Naive thymus-derived CD8-positive, alpha-beta T cell (primary cell): ENCODE data around the gene PDE4B. TPM values are rescaled to one million over a fixed set of nuclear protein-coding genes. Genes with fewer than 3 reads are reported as not detected.
A peak's percentile ranks its signal among the peaks of the same experiment; 100 is the strongest.

ENCODE experiments used
- ATAC-seq, 2 donors: fragments of 150-1000 bp; cut with Tn5 transposase in 1 of 2; sonication (Bioruptor Pico), chemical (Tn5 transposase) in 1 of 2; 1 replicate in 1 of 2; 2 replicates in 1 of 2; pipeline ENCODE4 v1.10.0; 2021; ENCODE audit warnings: mild to moderate bottlenecking in 2 of 2, moderate library complexity in 2 of 2
- POLR2A ChIA-PET: fragments of 350-600 bp; sonication (Branson Sonifier 250); formaldehyde crosslinking; loops from one replicate; lab custom pipeline; 2021; ENCODE audit warnings: antibody characterized with exemption; lab: Charles Lee
- DNase-seq, 10 donors: peaks; one replicate each; pipeline versions ENCODE4 v3.0.0 to v3.0.0-alpha.2; 2020 to 2022
- H3K27ac Mint-ChIP-seq, 10 donors: one replicate each; pipeline ENCODE4 v1.8.0; 2020 to 2022; ENCODE audit warnings: mild to moderate bottlenecking in 10 of 10, mixed read lengths in 10 of 10, moderate library complexity in 4 of 10, inconsistent platforms in 1 of 10
- H3K27me3 Mint-ChIP-seq, 5 donors: one replicate each; pipeline ENCODE4 v1.8.0; 2021 to 2022; ENCODE audit warnings: mixed read lengths in 5 of 5
- H3K36me3 Mint-ChIP-seq, 3 donors: one replicate each; pipeline ENCODE4 v1.8.0; 2020 to 2022; ENCODE audit warnings: mixed read lengths in 3 of 3, mild to moderate bottlenecking in 2 of 3, inconsistent platforms in 1 of 3
- H3K4me1 Mint-ChIP-seq, 4 donors: one replicate each; pipeline ENCODE4 v1.8.0; 2021 to 2022; ENCODE audit warnings: mixed read lengths in 4 of 4
- H3K4me3 Mint-ChIP-seq, 10 donors: one replicate each; pipeline ENCODE4 v1.8.0; 2020 to 2022; ENCODE audit warnings: mild to moderate bottlenecking in 10 of 10, mixed read lengths in 10 of 10, moderate library complexity in 6 of 10, inconsistent platforms in 1 of 10
- H3K9me3 Mint-ChIP-seq, 9 donors: one replicate each; pipeline ENCODE4 v1.8.0; 2020 to 2022; ENCODE audit warnings: mixed read lengths in 9 of 9, mild to moderate bottlenecking in 3 of 9, inconsistent platforms in 1 of 9, moderate library complexity in 1 of 9
- polyA plus RNA-seq, 3 donors: library from polyadenylated mRNA; unstranded; fragments of 300-500 nt; fragmentation: Illumina TruSeq; gene quantifications; one replicate each; pipeline ENCODE4 v1.2.3, GENCODE V29; 2021
- total RNA-seq, 8 experiments: library from RNA in 2 of 8; stranded (reverse) in 2 of 8; gene quantifications; one replicate each; pipeline ENCODE4 v1.2.3 and lab custom pipeline; 2021 to 2026

PDE4B gene
- total and polyA plus RNA-seq, 5 experiments from 2014 or later = 27.4 to 35.2 (median 31.9) TPM

- H3K4me3 Mint-ChIP-seq = peak overlapping the region in 8 of 10 donors; percentile 2 to 66 (median 26)
- H3K27me3 Mint-ChIP-seq = no peaks in the 10 kb centered on the region
- POLR2A ChIA-PET = interaction anchor here (0.6 to 1.8 kb wide), 4 partner anchors 18 to 36 kb away, joined by 3 to 6 read pairs (median 4); no protein-coding TSS in a partner anchor
- H3K9me3 Mint-ChIP-seq = no peaks in the 10 kb centered on the region
- H3K4me1 Mint-ChIP-seq = peaks cover 7 to 39% (median 32%) of the 10 kb centered on the region in 4 donors
- ATAC-seq (peak; percentile 57 to 82), DNase-seq (peak in 3 of 10 donors; percentile 23 to 41 (median 31))
- H3K27ac Mint-ChIP-seq = peak overlapping the region in 9 of 10 donors; percentile 20 to 96 (median 77)
- H3K36me3 Mint-ChIP-seq = no peaks in the 10 kb centered on the region
Observed at GRCh38 chr1:66302815-66303214, 510.1 kb downstream of the PDE4B start.

- H3K9me3 Mint-ChIP-seq = no peaks in the 10 kb centered on the region
- ATAC-seq (no peak), DNase-seq (no peak)
- peak overlapping the region in 2 of 10 donors; percentile 4 to 13 for H3K27ac Mint-ChIP-seq
- peaks cover 7 to 35% (median 29%) of the 10 kb centered on the region in 4 donors for H3K4me1 Mint-ChIP-seq
- no peaks in the 10 kb centered on the region for H3K36me3 Mint-ChIP-seq
- POLR2A ChIA-PET = interaction anchor here (0.7 kb wide), 1 partner anchor 26 kb away, joined by 3 read pairs; no protein-coding TSS in a partner anchor
- H3K27me3 Mint-ChIP-seq = no peaks in the 10 kb centered on the region
- no peak overlapping the region for H3K4me3 Mint-ChIP-seq
Observed at GRCh38 chr1:66303646-66304045, 511.0 kb downstream of the PDE4B start.

GRCh38 chr1:66304128-66304527 lies 511.4 kb downstream of the PDE4B start:
- H3K4me3 Mint-ChIP-seq = no peak overlapping the region
- no peaks in the 10 kb centered on the region for H3K27me3 Mint-ChIP-seq
- H3K4me1 Mint-ChIP-seq = peaks cover 7 to 33% (median 29%) of the 10 kb centered on the region in 4 donors
- DNase-seq (no peak), ATAC-seq (no peak)
- H3K36me3 Mint-ChIP-seq = no peaks in the 10 kb centered on the region
- no peak overlapping the region for H3K27ac Mint-ChIP-seq
- no peaks in the 10 kb centered on the region for H3K9me3 Mint-ChIP-seq
- POLR2A ChIA-PET = no interaction called here

- Mint-ChIP-seq H3K27ac (no peak overlapping the region), H3K27me3 (no peaks in the 10 kb centered on the region), H3K4me3 (no peak overlapping the region), H3K9me3 (no peaks in the 10 kb centered on the region), H3K36me3 (no peaks in the 10 kb centered on the region), H3K4me1 (peaks cover 5 to 25% (median 21%) of the 10 kb centered on the region in 4 donors)
- POLR2A ChIA-PET = no interaction called here
- DNase-seq (no peak), ATAC-seq (no peak)
Observed at GRCh38 chr1:66305927-66306326, 513.2 kb downstream of the PDE4B start.

- peak overlapping the region in 1 of 10 donors; percentile 11 for H3K27ac Mint-ChIP-seq
- no peak overlapping the region for H3K4me3 Mint-ChIP-seq
- ATAC-seq (no peak), DNase-seq (no peak)
- H3K9me3 Mint-ChIP-seq = no peaks in the 10 kb centered on the region
- H3K4me1 Mint-ChIP-seq = peaks cover 0 to 2% (median 0%) of the 10 kb centered on the region in 4 donors
- POLR2A ChIA-PET = no interaction called here
- H3K27me3 Mint-ChIP-seq = no peaks in the 10 kb centered on the region
- H3K36me3 Mint-ChIP-seq = no peaks in the 10 kb centered on the region
Observed at GRCh38 chr1:66309006-66309741, 516.5 kb downstream of the PDE4B start.

GRCh38 chr1:66311092-66311491 lies 518.4 kb downstream of the PDE4B start:
- H3K9me3 Mint-ChIP-seq = peaks cover 0 to 3% (median 0%) of the 10 kb centered on the region in 9 donors
- H3K4me1 Mint-ChIP-seq = no peaks in the 10 kb centered on the region
- H3K36me3 Mint-ChIP-seq = no peaks in the 10 kb centered on the region
- no peak for DNase-seq
- no peak for ATAC-seq
- POLR2A ChIA-PET = no interaction called here
- H3K27me3 Mint-ChIP-seq = no peaks in the 10 kb centered on the region
- H3K27ac Mint-ChIP-seq = no peak overlapping the region
- H3K4me3 Mint-ChIP-seq = no peak overlapping the region

- Mint-ChIP-seq H3K27ac (no peak overlapping the region), H3K4me3 (no peak overlapping the region), H3K27me3 (no peaks in the 10 kb centered on the region), H3K9me3 (peaks cover 0 to 3% (median 0%) of the 10 kb centered on the region in 9 donors), H3K36me3 (no peaks in the 10 kb centered on the region), H3K4me1 (peaks cover 3 to 5% (median 4%) of the 10 kb centered on the region in 4 donors)
- no peak for DNase-seq
- no peak for ATAC-seq
- POLR2A ChIA-PET = interaction anchor here (0.9 kb wide), 1 partner anchor 14 kb away, joined by 3 read pairs; no protein-coding TSS in a partner anchor
Observed at GRCh38 chr1:66311628-66312027, 518.9 kb downstream of the PDE4B start.

- Mint-ChIP-seq H3K4me3 (no peak overlapping the region), H3K4me1 (peaks cover 6 to 10% (median 9%) of the 10 kb centered on the region in 4 donors), H3K27me3 (no peaks in the 10 kb centered on the region), H3K9me3 (peaks cover 0 to 3% (median 0%) of the 10 kb centered on the region in 9 donors), H3K36me3 (no peaks in the 10 kb centered on the region), H3K27ac (no peak overlapping the region)
- no peak for ATAC-seq
- POLR2A ChIA-PET = interaction anchor here (0.9 kb wide), 1 partner anchor 14 kb away, joined by 3 read pairs; no protein-coding TSS in a partner anchor
- DNase-seq = no peak
Observed at GRCh38 chr1:66312271-66312990, 519.7 kb downstream of the PDE4B start.

GRCh38 chr1:66313429-66313828 lies 520.7 kb downstream of the PDE4B start:
- H3K27me3 Mint-ChIP-seq = no peaks in the 10 kb centered on the region
- peaks cover 0 to 3% (median 0%) of the 10 kb centered on the region in 9 donors for H3K9me3 Mint-ChIP-seq
- POLR2A ChIA-PET = no interaction called here
- no peak overlapping the region for H3K4me3 Mint-ChIP-seq
- H3K36me3 Mint-ChIP-seq = no peaks in the 10 kb centered on the region
- no peak overlapping the region for H3K27ac Mint-ChIP-seq
- DNase-seq (no peak), ATAC-seq (no peak)
- H3K4me1 Mint-ChIP-seq = peaks cover 6 to 10% (median 9%) of the 10 kb centered on the region in 4 donors

- Mint-ChIP-seq H3K4me3 (no peak overlapping the region), H3K36me3 (no peaks in the 10 kb centered on the region), H3K4me1 (peaks cover 6 to 10% (median 9%) of the 10 kb centered on the region in 4 donors), H3K9me3 (peaks cover 0 to 3% (median 0%) of the 10 kb centered on the region in 9 donors), H3K27me3 (no peaks in the 10 kb centered on the region), H3K27ac (peak overlapping the region in 2 of 10 donors; percentile 39 to 68)
- POLR2A ChIA-PET = no interaction called here
- ATAC-seq (no peak), DNase-seq (no peak)
Observed at GRCh38 chr1:66315671-66316070, 523.0 kb downstream of the PDE4B start.

GRCh38 chr1:66316464-66317247 lies 524.0 kb downstream of the PDE4B start:
- no peaks in the 10 kb centered on the region for H3K36me3 Mint-ChIP-seq
- POLR2A ChIA-PET = no interaction called here
- peaks cover 6 to 10% (median 9%) of the 10 kb centered on the region in 4 donors for H3K4me1 Mint-ChIP-seq
- peak overlapping the region in 8 of 10 donors; percentile 5 to 66 (median 38) for H3K27ac Mint-ChIP-seq
- no peaks in the 10 kb centered on the region for H3K27me3 Mint-ChIP-seq
- ATAC-seq = peak; percentile 70 to 84
- peaks cover 0 to 5% (median 0%) of the 10 kb centered on the region in 9 donors for H3K9me3 Mint-ChIP-seq
- DNase-seq = peak in 1 of 10 donors; percentile 26
- H3K4me3 Mint-ChIP-seq = no peak overlapping the region

- no peaks in the 10 kb centered on the region for H3K27me3 Mint-ChIP-seq
- peaks cover 0 to 5% (median 0%) of the 10 kb centered on the region in 9 donors for H3K9me3 Mint-ChIP-seq
- ATAC-seq = peak; percentile 56
- peak overlapping the region in 8 of 10 donors; percentile 1 to 66 (median 36) for H3K27ac Mint-ChIP-seq
- DNase-seq = no peak
- POLR2A ChIA-PET = no interaction called here
- H3K36me3 Mint-ChIP-seq = no peaks in the 10 kb centered on the region
- no peak overlapping the region for H3K4me3 Mint-ChIP-seq
- peaks cover 6 to 10% (median 9%) of the 10 kb centered on the region in 4 donors for H3K4me1 Mint-ChIP-seq
Observed at GRCh38 chr1:66317248-66317515, 524.5 kb downstream of the PDE4B start.
